GM19328 (cell line): ENCODE measurements around the gene FA2H.
A peak's percentile ranks its signal among the peaks of the same experiment; 100 is the strongest.
"Not testable (repeated sequence)": the region's sequence is repeated elsewhere in the genome, so short reads cannot be mapped to it uniquely, and the experiment has no call there.

ENCODE experiments used
- ATAC-seq: cut with Tn5 transposase; IDR thresholded peaks from one replicate; pipeline ENCODE4 v1.9.1; 2021; ENCODE audit warnings: mild to moderate bottlenecking, moderate library complexity; ENCODE audit not compliant: unreplicated experiment

The FA2H gene, protein sequence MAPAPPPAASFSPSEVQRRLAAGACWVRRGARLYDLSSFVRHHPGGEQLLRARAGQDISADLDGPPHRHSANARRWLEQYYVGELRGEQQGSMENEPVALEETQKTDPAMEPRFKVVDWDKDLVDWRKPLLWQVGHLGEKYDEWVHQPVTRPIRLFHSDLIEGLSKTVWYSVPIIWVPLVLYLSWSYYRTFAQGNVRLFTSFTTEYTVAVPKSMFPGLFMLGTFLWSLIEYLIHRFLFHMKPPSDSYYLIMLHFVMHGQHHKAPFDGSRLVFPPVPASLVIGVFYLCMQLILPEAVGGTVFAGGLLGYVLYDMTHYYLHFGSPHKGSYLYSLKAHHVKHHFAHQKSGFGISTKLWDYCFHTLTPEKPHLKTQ

DNA sequence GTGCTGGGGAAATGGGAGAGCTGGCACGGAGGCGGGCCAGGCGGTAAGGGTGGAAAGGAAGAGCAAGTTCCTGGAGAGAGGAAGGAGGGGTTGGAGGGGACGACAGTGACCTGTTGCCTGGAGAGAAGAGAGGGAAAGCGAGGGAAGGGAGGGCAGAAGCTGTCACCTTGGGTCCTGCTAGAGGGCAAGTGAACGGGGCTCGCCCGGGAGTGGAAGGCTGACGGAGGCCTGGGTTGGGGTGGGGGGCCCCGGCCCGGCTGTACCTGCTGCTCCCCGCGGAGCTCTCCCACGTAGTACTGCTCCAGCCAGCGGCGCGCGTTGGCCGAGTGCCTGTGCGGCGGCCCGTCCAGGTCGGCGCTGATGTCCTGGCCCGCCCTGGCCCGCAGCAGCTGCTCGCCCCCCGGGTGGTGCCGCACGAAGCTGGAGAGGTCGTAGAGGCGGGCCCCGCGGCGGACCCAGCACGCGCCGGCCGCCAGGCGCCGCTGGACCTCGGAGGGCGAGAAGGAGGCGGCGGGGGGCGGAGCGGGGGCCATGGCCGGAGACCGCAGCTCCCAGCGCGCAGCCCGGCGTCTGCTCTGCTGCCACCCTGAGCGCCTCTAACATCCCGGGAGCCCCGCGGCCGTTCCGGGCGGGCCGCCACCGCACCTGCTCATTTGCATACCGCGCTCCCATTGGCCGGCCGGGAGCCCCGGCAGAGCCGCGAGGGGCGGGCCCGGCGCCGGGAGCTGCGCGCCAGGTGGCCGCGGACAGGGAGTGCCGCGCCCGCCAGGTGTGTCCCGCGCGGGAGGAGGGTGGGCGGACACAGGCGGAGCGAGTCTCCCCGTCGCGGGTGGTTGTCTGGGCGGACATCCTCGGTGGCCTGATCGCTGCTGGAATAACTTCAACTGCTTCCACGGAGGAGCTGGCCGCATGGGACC, at the start of gene FA2H:
TSS of gene FA2H (minus strand) at position 598 of the 917 bp plus-strand sequence. CDS start at position 533, 65 bp downstream.
- ATAC-seq = peak; percentile 80

DNA sequence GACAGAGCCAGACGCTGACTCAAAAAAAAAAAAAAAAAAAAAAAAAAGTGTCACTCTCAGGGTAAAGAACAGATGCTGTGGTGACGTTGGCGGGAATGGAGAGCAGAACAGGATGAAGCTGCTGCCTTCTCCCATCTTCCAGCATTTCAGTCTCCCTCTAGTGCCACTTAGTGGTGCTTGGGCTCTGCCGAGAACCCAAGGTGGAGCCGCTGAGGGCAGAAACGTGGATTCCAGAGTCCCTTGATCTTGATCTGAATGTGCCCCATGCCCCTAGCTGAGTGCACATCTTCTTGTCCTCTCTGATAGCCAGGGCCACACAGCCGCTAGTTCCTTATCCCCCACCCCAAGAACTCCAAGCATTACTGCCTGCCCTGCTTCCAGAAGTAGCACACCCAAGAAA, 43.2 kb upstream of the FA2H start:
- ATAC-seq = no peak

DNA sequence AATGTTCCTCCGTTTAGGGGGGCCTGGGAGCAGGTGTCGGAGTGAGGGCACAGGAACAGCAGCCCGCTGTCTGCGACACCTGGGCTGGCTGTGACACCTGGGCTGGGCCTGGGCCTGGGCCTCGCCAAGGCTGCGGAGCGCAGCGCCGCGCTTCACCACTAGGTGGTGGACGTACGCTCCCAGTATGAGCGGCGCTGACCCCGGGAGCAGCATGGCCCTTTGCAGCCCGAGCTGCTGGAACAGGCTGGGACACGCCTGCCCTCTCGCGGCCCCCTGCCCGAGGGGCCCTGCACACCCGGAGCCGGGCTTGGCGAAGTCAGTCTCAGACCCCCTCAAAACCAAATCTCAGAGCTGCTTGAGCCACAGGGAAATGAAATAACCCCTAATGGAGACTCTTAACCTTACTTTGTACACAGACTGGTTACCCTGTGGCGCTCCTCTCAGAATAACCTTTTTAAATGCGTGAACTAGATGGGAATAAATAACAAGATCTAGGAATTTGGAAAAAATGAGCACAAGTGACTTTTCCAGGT, 38.6 kb upstream of the FA2H start:
- peak; percentile 96 for ATAC-seq

DNA sequence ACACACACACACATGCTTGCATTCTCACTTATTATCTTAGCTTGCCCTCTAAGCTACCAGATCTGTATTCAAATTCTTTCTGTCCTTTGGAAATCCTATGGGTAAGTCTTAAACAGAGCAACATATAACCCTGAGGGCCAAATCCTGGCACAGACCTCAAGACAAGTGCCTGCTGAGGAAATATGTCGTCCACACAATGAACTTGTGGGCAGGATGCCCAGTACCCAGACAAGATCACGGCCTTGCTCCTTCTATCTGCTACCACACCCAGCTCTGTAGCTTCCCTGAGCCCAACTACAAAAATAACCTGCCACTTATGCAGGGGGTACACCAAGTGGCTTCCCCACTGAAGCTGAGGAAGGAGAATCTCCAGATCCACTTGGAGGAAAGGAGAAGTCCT, 37.3 kb upstream of the FA2H start:
- ATAC-seq = no peak

DNA sequence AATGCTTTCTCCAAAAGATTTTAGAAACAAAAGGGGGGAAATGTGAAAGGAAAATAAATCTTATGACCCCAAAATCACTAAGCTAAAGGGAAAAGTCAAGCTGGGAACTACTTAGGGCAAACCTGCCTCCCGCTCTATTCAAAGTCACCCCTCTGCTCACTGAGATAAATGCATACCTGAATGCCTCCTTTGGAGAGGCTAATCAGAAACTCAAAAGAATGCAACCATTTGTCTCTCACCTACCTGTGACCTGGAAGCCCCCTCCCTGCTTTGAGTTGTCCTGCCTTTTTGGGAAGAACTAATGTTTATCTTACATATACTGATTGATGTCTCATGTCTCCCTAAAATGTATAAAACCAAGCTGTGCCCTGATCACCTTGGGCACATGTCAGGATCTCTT, 36.6 kb upstream of the FA2H start:
- not testable (repeated sequence) for ATAC-seq

DNA sequence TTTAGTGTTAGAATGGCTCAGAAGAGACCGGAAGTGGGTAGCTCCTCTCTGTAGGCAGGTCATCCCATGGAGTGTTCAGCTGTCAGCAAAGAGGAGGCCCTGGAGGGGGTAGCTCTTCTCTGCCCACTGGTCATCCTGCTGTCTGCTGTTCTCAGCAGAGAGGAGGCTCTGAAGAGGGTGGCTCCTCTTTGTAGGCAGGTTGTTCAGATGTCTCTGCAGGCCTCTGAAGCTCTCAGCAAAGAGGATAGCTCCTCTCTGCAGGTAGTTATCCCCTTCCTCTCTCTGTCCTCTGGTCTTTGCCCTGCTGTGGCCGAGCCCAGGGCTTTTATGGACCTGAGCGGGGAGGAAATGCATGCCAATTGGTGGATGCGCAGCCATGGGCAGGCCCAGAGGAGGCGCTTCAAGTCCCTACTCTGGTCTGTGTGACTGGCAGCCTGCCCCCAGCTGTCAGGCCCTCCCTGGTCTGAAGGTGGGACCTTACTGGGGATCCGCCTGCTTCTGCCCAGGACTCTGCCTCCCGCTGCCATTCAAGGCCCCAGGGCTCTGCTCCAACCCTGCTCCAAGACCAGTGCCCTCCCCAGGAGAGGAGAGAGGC, 32.5 kb upstream of the FA2H start:
- ATAC-seq = no peak

DNA sequence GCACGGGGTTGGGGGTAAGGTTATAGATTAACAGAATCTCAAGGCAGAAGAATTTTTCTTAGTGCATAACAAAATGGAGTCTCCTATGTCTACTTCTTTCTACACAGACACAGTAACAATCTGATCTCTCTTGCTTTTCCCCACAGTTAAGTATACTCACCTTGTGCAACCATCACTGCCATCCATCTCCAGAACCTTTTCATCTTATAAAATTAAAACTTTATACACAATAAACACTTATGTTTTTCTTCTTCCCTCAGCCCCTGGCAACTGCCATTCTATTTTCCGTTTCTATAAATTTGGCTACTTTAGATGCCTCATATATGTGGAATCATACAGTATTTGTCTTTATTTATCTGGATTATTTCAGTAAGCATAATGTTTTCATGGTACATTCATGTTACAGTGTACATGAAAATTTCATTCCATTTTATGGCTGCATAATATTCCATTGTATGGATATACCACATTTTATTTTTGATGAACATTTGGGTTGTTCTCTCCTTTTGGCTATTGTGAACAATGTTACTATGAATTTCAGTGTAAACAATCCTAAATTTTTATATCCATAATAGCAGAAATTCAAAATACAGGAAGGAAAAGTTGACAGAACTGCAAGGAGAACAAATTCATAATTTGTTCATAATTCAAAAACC, 25.7 kb upstream of the FA2H start:
- ATAC-seq = no peak

DNA sequence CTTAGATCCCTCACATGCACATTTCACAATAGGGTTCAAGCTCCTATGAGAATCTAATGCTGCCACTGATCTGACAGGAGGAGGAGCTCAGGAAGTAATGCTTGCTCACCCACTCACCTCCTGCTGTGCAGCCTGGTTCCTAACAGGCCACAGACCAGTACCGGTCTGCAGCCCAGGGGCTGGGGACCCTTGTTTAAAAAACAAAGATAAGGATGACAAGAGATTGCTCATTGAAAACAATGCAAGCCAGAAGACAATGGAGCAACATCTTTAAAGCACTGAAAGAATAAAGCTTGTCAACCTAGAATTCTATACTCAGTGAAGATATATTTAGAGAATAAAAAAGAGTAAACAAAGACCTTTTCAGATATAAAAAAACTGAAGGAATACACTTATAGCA, 22.8 kb upstream of the FA2H start:
- no peak for ATAC-seq

DNA sequence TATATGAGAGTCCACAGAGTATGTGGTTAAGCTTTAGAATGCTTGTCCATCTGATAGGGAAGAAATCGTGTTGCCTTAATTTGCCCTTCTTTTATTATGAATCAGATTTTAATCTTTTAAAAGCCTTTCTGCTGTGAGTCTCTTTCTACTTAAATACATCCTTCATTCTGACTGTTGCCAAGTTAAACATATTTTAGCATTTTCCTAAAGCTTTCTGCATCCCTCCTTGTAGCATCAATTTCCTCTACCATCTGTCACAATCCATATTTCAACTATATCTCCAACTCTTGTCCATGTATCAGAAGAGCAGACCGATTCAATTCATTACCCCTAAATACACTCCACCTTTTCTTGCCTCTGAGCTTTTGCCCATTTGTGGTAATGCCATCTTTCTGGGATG, 20.5 kb upstream of the FA2H start:
- ATAC-seq = no peak

DNA sequence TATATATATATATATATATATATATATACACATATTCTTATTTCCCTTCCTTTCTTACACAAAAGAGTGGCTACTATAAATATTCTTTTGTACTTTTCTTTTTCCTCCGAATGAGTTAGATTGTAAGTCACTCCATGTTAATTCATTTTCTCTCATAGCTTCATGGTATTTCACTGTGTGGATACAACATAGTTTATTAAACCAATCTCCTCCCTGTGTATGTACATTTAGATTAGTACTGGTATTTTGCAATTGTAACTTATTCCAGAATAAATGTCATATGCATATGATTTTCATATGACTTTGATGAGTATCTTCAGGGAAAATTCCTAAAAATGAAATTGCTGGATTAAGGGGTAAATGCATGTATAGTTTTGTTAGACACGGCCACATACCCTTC, 20.0 kb upstream of the FA2H start:
- ATAC-seq = no peak

DNA sequence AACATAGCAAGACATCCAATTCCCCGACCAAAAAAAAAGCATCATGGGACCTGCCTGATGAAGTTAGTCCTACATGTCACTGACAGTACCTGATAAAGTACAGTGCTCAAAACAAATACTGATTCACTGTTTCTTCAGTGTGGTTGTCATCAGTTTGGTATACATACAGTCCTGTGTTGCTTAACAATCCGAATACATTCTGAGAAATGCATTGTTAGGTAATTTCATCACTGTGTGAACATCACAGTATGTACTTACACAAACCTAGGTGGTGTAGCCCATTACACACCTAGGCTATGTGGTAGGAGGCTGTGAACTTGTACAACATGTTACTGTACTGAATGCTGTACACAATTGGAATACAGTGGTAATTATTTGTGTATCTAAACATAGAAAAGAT, 19.0 kb upstream of the FA2H start:
- no peak for ATAC-seq

DNA sequence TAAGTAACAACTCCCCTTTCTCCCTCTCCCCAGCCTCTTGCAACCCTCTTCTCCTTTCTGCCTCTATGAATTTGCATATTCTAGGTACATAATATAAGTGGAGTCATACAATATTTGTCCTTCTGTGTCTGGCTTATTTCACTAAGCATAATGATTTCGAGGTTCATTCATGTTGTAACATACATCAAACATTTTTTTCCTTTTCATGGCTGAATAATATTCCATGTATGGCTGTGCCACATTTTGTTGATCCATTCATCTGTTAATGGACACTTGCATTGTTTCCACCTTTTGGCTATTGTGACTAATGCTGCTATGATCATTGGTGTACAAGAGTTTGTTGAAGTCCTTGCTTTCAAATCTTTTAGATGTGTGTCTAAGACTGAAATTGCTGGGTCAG, 17.6 kb upstream of the FA2H start:
- ATAC-seq = no peak

DNA sequence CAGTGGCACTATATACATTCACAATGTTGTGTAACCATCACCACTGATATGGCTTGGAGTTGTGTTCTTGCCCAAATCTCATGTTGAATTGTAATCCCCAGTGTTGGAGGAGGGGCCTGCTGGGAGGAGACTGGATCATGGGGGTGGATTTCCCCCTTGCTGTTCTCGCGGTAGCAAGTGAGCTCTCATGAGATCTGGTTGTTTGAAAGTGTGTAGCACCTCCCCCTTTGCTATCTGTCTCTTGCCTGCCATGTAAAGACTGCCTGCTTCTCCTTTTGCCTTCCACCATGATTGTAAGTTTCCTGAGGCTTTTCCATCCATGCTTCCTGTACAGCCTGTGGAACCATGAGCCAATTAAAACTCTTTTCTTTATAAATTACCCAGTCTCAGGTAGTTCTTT, 17.1 kb upstream of the FA2H start:
- not testable (repeated sequence) for ATAC-seq

DNA sequence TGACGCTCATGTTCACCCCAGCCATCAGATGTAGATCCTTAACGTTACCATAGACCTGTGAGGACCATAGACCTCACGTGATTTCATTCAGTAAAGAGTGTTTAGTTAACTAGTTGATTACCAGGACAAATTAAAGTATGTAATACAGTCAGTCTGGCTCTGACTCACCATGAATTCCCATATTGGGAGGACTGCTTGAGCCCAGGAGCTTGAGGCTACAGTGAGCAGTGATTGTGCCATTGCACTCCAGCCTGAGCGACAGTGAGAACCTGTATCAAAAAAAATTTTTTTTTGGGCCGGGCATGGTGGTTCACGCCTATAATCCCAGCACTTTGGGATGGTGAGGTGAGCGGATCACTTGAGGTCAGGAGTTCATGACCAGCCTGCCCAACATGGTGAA, 13.5 kb upstream of the FA2H start:
- no peak for ATAC-seq

DNA sequence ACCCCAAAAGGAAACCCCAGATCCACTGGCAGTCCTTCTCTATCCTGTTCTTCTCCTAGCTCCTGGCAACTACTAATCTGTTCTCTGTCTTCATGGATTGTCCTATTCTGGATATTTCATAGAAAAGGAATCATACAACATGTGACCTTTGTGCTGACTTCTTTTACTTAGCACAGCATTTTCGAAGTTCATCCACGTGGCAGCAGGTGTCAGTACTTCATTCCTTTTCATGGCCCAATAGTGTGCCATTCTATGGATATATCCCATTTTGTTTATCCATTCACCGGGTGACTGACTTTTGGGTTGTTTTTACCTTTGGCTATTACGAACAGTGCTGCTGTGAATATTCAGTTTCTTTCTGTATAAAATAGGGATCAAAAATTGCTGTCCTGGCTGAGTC, 10.4 kb upstream of the FA2H start:
- ATAC-seq = no peak

DNA sequence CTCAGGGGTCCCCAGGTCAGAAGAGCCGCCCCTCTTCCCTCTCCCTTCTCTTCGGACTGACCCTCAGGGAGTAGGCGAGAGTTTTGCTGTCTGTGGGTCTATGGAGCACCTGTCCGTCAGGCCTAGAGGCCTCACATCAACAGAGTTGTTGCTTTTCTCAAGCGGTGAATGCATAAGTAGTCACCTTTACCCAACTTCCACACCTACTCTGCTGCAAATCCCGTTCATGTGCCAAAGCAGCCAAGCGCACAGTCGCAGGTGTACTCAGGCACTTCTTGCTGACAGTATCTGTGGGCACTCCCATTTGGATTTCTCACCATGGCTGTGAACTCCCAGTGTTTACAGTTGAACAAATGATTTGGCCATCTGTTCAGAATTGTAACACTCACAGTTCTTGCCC, 4.0 kb upstream of the FA2H start:
- no peak for ATAC-seq

DNA sequence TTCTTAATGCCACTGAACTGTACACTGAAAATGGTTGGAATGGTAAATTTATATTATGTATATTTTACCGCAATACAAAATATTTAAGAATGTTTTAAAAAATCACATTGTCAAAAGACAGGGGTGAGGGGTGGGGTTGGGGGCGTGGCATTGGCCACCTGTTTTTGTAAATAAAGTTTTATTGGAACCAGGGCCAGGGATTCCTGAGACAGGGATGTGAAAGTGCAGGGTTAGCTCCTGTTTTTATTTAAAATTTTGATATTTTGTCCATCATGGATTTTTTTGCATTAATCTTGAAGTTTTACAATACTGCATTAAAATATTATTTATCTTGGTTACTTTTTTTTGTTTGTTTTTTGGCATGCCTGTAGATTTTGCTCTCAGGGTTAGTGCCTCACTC, 2.3 kb upstream of the FA2H start:
- no peak for ATAC-seq

DNA sequence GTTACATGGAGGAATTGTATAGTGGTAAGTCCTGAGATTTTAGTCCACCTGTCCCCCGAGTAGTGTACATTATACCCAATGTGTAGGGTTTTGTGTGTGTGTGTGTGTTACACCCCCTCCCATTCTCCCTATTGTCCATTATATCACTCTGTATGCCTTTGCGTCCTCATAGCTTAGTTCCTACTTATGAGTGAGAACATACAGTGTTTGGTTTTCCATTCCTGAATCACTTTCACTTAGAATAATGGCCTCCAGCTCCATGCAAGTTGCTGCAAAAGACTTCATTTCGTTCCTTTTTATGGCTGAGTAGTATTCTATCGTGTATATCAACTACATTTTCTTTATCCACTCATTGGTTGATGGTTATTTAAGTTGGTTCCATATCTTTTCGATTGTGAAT, 635 bp upstream of the FA2H start:
- ATAC-seq = no peak

DNA sequence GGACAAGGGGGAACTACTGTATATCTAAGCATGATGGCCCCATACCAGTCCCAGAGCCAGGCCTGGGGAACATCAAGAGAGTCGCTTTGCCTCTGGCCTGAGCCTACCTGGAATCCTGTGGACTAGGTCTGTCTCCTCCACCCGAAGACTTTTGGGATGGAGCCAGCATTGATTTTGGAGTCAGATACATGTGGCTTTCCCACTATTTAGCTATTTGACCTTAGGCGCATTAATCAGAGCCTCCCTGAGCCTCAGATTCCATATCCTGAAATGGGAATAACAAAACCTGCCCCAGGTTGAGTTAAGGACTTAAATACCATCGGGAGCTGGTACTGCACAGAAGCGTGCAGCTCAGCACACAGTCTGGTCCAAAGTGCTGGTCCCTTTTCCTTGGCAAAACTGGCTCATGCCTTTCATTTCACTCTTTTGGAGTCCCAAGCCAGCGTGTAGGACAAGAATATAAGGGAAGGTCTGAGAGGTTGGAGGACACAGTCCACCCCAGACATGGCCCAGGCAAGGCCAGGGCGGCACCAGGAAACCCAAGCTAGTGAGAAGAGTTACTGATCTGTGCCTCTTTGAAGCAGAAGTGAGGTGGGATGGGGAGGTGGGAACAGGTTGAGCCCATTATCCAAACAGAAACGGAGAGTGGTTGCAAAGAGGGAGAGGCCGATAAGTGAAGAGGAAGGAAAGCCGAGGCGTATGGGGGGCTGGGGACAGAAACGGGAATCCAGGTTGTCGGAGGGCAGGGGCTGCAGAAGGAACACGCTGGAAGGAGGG, 986 bp downstream of the FA2H start:
- ATAC-seq = no peak

DNA sequence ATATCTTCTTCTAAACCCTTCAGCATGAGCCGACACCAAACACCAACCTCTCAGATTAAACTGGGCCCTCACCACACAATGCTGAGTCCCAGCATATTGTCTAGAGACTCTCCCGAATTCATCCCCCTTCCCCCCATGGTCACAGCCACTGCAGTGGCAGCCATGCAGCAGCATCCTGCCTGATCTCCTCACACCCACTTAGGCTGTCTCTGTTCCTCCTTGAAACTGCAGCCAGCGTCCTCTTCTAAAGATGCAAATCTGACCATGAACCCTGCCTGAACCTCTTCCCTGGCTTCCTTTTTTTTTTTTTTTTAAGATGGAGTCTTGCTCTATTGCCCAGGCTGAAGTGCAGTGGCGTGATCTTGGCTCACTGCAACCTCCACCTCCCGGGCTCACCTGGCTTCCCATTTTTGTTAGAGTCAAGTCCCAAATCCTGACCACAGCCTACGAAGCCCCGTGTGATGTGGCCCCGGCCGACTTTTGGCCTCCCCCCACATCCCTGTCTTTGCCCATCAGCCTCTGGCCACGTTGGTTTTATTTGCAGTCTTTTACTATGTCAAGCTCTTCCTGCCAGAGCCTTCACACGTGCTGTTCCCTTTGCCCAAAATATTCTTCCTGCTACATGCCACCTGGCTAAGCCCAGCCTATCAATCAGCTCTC, 2.8 kb downstream of the FA2H start:
- peak; percentile 62 for ATAC-seq
